HG03520 (cell line): ENCODE data around the gene MBOAT7.

ENCODE experiments used
- ATAC-seq: cut with Tn5 transposase; IDR thresholded peaks from one replicate; pipeline ENCODE4 v1.9.1; 2021; ENCODE audit warnings: mild to moderate bottlenecking, moderate library complexity; ENCODE audit not compliant: unreplicated experiment

The MBOAT7 gene

DNA sequence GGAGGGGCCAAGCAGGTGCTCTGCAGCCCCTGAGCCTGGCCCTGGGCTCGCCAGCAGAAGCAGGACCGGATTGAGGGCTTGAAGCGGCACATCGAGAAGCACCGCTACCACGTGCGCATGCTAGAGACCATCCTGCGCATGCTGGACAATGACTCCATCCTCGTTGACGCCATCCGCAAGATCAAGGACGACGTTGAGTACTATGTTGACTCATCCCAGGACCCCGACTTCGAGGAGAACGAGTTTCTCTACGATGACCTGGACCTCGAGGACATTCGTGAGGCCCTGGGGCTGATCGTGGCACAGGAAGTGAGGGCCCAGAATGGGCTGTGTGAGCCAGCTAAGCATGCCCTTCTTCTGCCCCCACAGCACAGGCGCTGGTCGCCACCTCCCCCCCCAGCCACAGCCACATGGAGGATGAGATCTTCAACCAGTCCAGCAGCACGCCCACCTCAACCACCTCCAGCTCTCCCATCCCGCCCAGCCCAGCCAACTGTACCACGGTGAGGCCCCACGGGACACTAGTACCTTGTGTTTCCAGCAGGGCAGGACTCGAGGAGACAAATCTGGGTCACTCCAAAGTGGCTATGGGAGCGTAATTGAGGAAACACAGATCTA is 43.7 kb downstream of the MBOAT7 start:
- no peak for ATAC-seq

DNA sequence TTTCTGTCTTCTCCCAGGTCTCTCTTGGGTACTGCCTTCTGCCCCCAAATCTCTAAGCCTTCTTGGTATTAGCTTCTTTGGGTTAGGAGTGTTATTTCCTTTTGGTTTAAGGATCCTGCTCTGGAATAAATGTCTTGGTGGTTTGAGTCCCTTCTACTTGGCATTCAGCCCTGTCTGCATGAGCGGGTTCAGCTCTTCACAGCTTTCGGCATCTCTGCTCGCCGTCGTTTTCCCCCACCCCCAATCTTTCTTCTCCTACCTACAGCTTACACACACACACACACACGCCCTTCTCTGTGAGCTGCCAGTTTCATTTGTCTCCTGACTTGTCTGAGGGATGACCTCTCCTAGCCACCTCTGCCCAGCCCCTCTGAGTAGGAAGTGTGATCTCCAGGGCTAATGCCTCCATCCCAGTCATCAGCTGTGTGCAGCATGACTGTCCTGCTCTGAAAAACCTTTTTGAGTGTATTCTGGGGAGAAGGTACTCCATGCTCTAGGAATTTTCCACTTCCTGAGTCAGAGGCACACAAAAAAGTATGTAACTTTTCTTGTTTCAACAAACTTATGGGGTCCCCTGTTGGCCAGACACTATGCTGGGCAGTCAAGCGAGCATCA is 47.1 kb downstream of the MBOAT7 start:
- ATAC-seq: no peak

DNA sequence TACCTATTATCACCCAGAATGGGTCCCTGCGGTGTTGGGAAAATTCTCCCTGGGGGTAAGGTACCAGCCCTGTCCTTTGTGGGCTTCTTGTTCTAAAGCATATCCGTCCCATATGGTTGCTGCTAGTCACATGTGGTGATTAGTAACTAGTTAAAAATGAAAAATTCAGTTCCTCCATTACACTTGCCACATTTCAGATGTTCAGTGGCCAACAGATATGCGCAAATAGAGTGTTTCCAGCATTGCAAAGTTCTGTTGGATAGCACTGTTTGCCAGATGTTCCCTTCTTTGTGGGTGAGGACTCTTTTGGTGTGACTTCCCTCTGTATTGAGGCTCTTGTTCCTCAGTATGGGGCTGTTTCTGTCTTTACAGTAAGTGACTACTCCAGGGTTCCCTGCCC is 48.0 kb downstream of the MBOAT7 start:
- ATAC-seq: no peak

DNA sequence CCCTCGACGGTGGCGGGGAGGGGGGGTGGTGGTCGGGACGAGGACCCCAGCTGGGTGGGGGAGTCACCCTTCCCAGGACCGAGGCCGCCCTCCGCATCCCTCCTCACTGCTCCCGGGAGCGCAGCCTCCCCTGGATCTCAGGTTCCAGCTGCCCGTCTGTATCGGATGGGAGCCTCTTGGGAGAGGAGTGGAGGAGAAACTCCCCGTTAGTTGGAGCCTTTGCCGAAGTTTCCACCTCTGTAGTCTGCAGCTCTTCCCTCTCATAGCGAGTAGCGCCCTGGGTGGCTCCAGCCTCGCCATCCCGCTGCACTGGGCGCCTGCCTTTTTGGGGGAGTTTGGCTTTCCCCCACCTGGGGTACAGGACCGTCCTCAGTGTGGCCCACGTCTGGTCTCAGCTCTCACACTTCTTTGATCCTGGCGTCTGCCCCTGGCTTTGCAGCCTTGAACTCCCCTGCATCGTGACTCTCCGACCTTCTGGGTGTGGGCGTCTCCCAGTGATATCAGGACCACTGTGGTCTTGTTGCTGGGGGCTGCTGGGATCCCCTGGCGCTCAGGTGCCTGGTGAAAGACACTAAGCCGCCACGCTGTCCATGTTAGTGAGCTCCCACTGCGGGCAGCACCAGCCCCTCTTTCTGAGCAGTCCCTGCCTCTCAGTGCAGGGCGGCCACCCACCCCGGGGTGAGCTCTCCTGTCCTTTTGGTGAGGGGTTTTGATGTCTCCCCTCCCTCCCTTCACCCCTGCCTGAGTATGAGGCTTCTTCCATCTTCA is 50.7 kb downstream of the MBOAT7 start:
- ATAC-seq: no peak

DNA sequence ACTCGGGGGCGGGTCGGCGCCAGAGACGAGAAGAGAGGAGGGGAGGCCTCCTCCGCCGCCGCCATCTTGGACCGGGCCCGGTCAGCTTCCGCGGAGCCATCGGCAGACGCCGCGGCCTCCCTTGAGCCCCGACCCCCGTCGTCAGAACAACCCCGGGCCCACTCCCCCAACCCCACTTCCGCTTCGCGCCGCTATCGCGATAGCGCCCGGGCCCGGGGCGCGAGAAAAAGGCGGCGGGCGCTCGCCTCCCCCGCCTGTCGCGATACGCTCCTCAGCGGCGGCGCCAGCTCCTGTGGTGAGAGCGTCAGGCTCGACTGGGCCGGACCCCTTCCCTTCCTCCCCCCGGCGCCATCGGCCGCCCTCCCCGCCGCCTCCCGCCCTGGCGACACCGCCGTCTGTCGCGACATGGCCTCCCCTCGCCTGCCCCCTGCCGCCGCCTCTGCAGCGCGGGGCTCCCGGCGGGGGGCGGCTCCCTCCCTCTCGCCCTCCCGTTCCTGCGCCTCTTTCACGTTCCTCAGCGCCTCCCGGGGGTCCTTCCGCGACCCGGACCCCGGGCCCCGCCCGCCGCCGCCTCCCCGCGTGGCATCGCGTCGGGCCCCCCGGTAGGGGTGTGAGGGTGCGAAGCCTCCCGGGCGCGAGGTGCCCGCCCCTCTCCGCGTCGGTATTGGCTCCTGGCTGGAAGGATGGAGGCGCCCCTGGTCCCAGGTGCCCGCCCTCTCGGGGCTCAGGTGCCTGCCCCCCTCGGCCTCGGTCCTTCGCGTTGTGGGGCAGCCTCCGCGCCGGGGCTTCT is 51.5 kb downstream of the MBOAT7 start, which contains the start of gene CNOT3:
TSS of gene CNOT3 (plus strand) at position 64 of the 790 bp plus-strand sequence. CDS start 5,217 bp downstream, outside the sequence.
- ATAC-seq: no peak

DNA sequence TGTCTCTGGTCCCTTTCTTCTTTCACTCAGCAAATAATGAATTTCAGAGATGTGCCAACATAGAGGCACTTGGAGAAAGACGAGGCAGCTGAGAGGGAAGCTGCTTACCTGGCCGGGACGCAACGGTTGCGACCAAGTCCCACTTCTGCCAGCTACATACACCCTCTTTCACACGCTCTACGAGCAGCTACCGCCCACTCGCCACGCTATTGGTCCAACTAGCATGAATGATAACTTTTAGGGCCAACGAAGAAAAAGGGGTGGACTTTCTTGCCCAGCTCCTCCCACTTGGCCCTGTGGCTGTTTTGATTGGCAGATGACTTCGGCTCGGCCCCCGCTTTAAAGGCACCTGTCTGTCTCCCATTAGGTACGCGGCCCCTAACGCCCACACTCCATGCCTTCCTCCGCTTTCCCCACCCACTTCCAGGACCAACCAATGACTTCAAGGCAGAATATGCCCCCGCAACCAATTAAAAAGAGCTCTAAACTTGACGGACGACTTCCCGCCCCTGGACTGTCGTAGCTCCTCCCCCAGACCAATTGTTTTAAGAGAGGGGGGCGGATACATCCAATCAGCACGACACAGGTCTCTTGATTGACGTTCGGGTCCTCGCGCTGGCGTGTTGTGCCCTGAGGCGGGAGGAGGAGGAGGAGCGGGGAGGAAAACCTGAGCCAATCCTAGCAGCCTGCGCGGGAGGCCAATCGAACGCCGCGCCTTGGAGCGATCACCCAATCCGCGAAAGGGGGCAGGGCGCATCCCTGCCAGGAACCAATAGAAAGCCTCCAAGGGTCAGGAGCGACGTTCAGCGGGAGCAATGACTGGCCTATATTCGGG is 52.3 kb downstream of the MBOAT7 start:
- ATAC-seq: peak; percentile 75

DNA sequence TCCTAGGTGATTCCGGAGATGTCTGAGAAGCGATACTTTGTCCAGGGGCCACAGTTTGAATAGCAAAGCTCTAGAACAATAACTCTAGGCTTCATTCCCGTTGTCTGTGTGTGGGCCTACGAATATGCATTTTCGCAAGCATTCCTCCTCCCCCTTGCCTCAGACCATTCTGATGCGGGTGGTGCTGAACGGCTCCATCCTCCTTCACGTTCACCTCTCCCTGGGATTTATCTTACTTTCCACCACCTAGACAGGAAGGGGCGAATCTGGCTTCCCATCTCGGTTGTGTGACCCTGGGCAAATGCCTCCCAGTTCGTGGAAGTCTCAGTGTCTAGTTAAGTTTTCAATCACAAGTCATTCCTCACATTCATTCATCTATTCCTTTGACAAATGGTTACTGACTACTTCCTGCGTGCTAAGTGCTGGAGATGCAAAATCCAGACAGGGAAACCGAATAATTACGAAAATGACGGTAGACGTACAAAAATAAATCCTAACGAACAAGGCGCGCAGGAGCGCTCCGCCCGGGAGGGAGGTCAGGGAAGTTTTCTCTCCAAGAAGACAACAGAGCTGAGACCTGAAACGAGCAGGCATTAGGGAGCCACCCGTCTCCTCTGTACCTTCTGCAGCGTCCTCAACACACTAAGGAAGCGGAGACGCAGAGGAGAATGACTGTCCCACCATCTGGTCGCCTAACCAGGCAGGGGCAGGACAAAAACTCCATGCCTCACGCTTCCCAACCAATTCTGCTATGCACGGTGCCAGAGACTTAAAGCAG is 53.1 kb downstream of the MBOAT7 start:
- no peak for ATAC-seq

DNA sequence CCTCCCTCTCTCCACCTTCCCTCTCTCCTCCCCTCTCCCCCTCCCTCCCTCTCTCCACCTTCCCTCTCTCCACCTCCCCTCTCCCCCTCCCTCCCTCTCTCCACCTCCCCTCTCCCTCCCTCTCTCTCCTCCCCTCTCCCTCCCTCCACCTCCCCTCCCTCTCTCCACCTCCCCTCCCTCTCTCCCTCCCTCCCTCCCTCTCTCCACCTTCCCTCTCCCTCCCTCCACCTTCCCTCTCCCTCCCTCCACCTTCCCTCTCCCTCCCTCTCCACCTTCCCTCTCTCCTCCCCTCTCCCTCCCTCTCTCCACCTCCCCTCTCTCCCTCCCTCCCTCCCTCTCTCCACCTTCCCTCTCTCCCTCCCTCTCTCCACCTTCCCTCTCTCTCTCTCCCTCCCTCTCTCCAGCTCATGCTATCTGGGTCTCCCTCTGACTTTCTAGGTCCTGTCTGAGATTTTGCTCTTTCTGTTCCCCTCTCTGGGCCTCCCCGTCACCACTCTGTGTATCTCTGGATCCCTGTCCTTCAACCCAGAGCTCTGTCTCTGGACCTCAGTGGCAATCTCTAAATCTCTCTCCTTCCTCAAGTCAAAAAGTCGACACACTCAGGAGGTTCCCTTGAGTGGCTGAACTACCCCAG is 55.3 kb downstream of the MBOAT7 start:
- no peak for ATAC-seq

DNA sequence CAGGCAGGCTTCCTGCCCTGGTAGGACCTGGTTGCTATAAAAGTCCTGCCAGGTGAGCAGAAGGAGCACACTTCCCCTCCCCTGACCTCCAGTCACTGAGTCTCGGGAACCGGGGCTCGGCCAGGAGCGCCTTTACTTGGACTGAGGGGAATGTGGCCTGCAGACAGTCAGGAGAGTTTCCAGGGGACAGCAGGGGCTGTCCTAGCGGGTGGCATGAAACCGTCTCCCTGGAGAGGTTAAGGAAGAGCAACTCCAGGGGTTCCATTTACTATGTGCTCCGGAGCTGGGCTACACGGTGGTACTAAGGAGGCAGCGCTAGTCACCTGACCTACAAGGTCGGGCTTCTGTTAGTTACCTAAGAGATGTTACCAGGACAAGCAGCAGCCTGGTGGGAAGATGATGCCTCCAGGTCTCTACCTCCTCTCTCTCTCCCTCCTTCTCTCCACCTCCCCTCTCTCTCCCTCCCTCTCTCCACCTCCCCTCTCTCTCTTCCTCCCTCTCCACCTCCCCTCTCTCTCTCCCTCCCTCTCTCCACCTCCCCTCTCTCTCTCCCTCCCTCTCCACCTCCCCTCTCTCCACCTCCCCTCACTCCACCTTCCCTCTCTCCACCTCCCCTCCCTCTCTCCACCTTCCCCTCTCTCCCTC is 55.9 kb downstream of the MBOAT7 start:
- no peak for ATAC-seq

DNA sequence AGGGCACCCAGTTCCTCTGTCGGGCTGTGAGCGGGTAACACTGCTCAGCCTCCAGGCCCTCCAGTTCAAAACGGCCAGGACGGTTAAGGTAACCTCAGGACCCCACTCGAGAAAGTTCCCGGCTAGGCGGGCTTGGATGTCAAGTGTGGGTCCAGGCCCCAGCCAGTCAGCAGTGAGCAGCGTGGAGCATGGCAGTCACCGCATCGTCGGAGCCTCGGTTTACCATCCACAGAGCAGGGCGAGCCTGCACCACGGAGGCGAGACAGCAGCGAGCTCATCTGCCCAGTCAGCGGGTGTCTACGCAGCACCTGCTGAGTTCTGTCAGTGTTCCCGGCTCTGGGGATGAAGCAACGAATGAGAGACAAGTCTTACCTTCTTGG is 59.8 kb downstream of the MBOAT7 start:
- no peak for ATAC-seq

DNA sequence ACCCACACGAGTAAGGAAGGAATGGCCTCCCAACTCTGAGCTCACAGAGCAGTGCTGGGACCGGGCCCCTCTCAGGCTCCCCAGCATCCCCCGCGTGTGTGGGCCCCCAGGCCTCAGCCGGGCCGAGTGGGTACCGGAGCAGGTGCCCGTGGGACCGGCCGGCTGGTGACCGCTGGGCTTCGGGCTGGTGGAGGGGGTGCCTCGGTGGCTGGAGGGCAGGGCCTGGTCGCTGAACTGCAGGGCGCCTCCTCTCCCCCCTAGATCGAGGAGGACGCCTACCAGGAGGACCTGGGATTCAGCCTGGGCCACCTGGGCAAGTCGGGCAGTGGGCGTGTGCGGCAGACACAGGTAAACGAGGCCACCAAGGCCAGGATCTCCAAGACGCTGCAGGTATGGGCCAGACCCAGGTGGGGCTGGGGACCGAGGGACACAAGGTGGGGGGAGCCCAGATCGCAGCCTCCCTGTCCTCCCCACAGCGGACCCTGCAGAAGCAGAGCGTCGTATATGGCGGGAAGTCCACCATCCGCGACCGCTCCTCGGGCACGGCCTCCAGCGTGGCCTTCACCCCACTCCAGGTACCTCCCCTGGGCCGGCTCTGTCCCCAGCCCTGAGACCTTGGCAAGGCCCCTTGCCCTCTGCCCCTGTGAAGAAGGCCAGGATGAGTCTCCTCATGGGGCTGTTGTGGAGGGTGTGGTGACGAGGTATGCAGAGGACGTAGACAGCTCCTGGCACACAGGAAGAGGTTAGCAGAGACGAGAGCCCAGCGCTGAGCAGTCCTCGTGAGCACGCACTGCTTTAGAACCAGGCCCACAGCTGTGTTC is 60.4 kb downstream of the MBOAT7 start:
- ATAC-seq: no peak

DNA sequence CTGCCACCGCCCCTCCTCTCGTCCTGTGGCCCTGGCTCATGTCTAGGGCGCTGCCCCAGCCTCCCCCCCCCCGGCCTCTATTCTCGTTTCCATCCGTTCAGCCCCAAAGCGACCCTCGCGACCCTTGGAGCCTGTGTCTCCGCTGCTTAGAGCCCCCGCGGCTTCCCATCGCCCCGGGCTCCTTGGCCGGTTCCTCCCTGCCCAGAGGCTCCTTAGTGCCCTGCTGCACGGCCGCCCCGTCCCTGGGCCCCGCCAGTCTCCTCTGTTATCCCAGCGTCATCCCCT is 61.0 kb downstream of the MBOAT7 start:
- no peak for ATAC-seq

DNA sequence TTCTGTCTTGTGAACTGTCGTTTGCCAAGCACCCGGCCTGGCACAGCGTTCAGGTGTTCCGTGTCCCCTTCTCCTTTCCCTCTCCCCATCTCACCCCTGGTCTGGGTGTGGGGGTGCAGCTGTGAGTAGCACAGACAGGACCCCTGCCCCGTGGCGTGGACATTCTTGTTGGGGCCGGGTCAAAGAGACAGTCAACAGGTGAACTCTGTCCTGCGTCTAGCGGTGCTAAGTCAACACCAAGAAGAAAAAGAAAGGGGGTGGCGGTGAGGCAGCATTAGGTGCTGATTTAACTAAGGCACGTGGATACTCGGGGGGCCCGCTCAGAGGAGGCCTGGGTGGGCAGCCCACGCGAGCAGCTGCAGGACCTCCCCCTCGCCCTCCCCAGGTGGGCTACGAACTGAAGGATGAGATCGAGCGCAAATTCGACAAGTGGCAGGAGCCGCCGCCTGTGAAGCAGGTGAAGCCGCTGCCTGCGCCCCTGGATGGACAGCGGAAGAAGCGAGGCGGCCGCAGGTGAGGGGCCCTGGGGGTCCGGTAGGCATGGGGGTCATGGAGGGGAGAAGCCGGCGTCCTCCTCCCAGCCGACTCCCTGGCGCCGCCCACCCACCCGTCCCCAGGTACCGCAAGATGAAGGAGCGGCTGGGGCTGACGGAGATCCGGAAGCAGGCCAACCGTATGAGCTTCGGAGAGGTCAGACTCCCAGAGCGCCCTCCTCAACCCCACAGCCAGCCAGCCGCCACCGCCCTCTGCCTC is 61.5 kb downstream of the MBOAT7 start:
- no peak for ATAC-seq

DNA sequence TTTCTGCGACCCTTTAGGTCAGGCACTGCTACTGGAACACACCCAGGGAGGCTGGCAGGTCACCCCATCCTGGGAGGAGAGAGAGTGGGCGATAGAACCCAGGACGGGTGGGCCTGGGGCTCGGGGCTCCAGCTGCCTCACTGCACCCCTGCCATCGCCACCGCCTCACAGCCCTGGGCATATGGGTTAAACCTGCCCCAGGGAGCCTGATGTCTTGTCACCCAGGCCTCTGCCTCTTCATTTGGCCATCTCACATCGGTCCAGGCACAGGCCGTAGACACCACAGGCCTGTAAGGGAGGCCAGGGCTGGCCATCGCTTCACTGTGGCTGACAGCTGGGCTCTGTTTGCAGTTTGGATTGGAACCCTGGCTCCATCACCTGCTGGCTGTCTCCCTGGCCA is 63.7 kb downstream of the MBOAT7 start:
- ATAC-seq: no peak

DNA sequence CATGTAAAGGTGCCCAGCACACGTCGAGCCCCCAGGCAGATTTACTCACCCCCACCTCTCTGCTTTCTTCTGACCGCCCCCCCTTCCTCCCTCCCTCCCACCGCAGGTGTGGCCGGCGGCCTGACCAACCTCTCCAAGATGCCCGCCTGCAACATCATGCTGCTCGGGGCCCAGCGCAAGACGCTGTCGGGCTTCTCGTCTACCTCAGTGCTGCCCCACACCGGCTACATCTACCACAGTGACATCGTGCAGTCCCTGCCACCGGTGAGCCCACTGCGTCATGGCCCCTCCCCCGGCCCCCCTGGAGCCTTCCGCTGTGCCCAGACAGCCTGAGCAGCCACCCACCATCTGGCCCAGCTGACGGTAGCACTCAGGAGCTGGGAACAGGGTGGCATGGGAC is 65.0 kb downstream of the MBOAT7 start:
- no peak for ATAC-seq

DNA sequence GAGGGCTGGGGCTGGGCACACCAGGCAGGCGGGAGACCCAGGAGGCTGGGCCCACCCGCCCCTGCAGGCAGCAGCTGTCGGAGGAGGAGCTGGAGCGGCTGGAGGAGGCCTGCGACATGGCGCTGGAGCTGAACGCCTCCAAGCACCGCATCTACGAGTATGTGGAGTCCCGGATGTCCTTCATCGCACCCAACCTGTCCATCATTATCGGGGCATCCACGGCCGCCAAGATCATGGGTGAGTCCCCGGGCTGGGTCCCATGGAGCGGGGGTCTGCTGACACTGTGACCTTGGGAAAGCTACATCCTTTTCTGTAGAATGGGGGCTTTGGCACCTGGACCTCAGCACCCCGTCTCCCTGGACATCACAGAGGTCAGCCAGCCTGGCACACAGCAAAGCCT is 65.7 kb downstream of the MBOAT7 start:
- ATAC-seq: no peak
